Panc1 (cell line): ENCODE measurements around the gene VSTM2L. TPM values are rescaled to one million over a fixed set of nuclear protein-coding genes. Genes with fewer than 3 reads are reported as not detected.
"Not testable (repeated sequence)": the region's sequence is repeated elsewhere in the genome, so short reads cannot be mapped to it uniquely, and the experiment has no call there.

Experiments used
- ATAC-seq: fragments of 200-7000 bp; cut with Tn5 transposase; 2 replicates; pipeline ENCODE4 v1.9.1; 2020; ENCODE audit warnings: mild to moderate bottlenecking, moderate library complexity
- BruUV-seq: library from RNA; stranded (reverse); fragments of 400-500 nt; replicated peaks from 2 replicates; lab custom pipeline; 2021; lab: Mats Ljungman, UMichigan
- CTCF ChIA-PET: fragments of 300-600 bp; sonication (Branson Sonifier 250); formaldehyde crosslinking; loops from one replicate; lab custom pipeline; 2022; ENCODE audit warnings: antibody characterized with exemption; lab: Charles Lee
- POLR2A ChIA-PET: fragments of 300-600 bp; sonication (Branson Sonifier 250); formaldehyde crosslinking; loops from one replicate; lab custom pipeline; 2022; ENCODE audit warnings: antibody characterized with exemption; lab: Charles Lee
- DNase-seq: peaks from one replicate; pipeline ENCODE4 v3.0.0-alpha.2; 2010; ENCODE audit warnings: low read depth, low spot score
- H3K27ac ChIP-seq: 2 replicates; pipeline ENCODE4 v1.5.1; 2011; ENCODE audit warnings: mild to moderate bottlenecking, low read length, inconsistent platforms
- H3K27me3 ChIP-seq: fragments of 200-500 bp; sonication (Bioruptor generic); 2 replicates; pipeline ENCODE4 v1.6.0; 2014; ENCODE audit warnings: low read length, inconsistent platforms; ENCODE audit not compliant: control insufficient read depth, insufficient read depth
- H3K36me3 ChIP-seq: fragments of 200-500 bp; sonication (Bioruptor generic); 2 replicates; pipeline ENCODE4 v1.5.1; 2014; ENCODE audit warnings: inconsistent platforms, mild to moderate bottlenecking, low read length, moderate library complexity; ENCODE audit not compliant: control insufficient read depth, insufficient read depth
- H3K4me1 ChIP-seq: 2 replicates; pipeline ENCODE4 v1.5.1; 2011; ENCODE audit warnings: inconsistent platforms, mild to moderate bottlenecking, low read length, moderate library complexity; ENCODE audit not compliant: control insufficient read depth, insufficient read depth
- H3K4me3 ChIP-seq, 2 experiments: 2 replicates each; pipeline ENCODE4 v1.5.1; 2011 to 2012; ENCODE audit warnings: low read depth in 2 of 2, low read length in 2 of 2, mild to moderate bottlenecking in 2 of 2, inconsistent platforms in 1 of 2, moderate library complexity in 1 of 2
- H3K9me3 ChIP-seq: fragments of 200-500 bp; sonication (Bioruptor generic); 2 replicates; pipeline ENCODE4 v1.5.1; 2014; ENCODE audit warnings: low read depth, mild to moderate bottlenecking, inconsistent platforms, low read length, moderate library complexity; ENCODE audit not compliant: control insufficient read depth, insufficient read depth
- POLR2AphosphoS5 ChIP-seq: IDR thresholded peaks from 2 replicates; pipeline ENCODE4 v1.6.1; 2012; ENCODE audit warnings: mild to moderate bottlenecking, low read depth, low read length, moderate library complexity
- SIN3A ChIP-seq: IDR thresholded peaks from 2 replicates; pipeline ENCODE4 v1.6.1; 2012; ENCODE audit warnings: low read depth, mild to moderate bottlenecking, low read length, moderate library complexity, borderline replicate concordance; ENCODE audit not compliant: insufficient read depth
- TCF7L2 ChIP-seq: IDR thresholded peaks from 2 replicates; pipeline ENCODE4 v1.6.1; 2011; ENCODE audit warnings: mild to moderate bottlenecking, low read depth, low read length, inconsistent platforms
- in situ Hi-C: cut with HindIII; loops from 2 replicates; pipeline ENCODE4 v1.10.0; 2016; ENCODE audit warnings: low sequenced_read_pairs, low pct_unique_long_range_greater_than_20kb
- intact Hi-C: fragments of 100-400 bp; cut with micrococcal nuclease; formaldehyde crosslinking; loops from one replicate; pipeline ENCODE4 v1.10.0; 2022; ENCODE audit not compliant: unreplicated experiment
- total RNA-seq: library from RNA; stranded (reverse); gene quantifications from one replicate; pipeline ENCODE4 v1.2.1, GENCODE V29; 2021; ENCODE audit not compliant: unreplicated experiment
- TF ChIP-seq, protein P1 (sequence below), 2 experiments: IDR thresholded peaks; 2 replicates each; pipeline ENCODE4 v1.6.1; 2011 to 2012; ENCODE audit warnings: low read depth in 2 of 2, control low read depth in 1 of 2, low read length in 1 of 2, mild to moderate bottlenecking in 1 of 2, moderate library complexity in 1 of 2; ENCODE audit not compliant: insufficient read depth in 1 of 2
- TF ChIP-seq, protein P2 (sequence below): fragments of 450-650 bp; IDR thresholded peaks from 2 replicates; pipeline ENCODE4 v1.5.1; 2017; ENCODE audit warnings: mild to moderate bottlenecking

Gene VSTM2L
- total RNA-seq, 1 experiment from 2014 or later: 16.0 TPM

DNA sequence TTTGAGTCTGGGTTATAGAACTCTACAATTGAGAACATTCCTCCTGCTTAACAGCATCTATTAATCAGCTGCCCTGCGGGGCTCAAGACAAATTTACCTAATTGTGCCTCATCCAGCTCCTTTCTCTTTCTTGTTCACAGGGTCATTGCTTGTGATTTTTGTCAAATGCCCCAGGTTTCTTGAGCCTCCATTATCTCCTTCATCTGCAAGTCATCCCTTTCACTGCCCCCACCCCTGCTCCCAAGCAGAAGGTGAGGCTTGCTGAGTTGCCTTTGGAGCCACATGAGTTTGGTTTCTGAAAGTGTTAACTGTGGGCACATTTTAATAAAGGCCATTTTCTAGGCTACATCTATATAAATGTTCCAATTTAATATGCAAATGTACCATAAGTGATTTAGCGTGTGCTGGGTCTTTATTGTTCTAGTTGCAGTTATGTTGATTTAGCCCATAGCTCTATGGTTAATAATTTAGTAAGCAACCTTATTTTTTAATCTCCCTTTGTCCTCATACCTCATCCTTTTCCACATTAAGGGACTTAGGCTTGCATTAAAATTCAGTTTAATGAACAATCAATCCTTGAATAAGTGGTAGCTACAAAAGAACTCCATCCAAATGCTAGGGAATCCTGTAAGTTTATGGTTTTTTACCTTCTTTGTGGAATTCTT lies 56.1 kb downstream of the VSTM2L start:
- no peak for DNase-seq
- CTCF ChIA-PET: no interaction called here
- in situ Hi-C loops: no loop called here

DNA sequence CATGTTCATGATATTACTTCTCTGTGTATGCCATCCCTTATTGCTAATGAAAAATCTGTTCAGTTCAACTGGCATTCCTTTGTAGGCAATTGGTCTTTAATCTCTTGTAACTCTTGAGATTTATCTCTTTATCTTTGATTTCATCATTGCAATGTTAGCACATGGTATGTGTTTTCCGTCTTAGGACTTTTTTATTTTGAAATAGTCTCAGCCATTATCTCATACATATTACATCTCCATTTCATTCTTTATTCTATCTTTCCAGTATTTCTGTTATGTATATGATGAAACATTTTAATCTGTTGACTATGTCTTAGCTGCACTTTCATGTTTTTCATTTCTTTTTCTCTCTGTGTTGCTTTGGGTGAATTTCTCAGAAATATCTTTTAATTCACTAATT lies 58.1 kb downstream of the VSTM2L start:
- in situ Hi-C loops (no loop called here), intact Hi-C loops (no loop called here)
- no peak overlapping the region for H3K27ac ChIP-seq
- peaks cover 14% of the 10 kb centered on the region; the same call in 1 of the 2 replicates for H3K27me3 ChIP-seq
- H3K4me3 ChIP-seq: no peak overlapping the region
- POLR2A ChIA-PET: no interaction called here
- CTCF ChIA-PET: no interaction called here
- TF ChIP-seq TCF7L2 (no peak), POLR2AphosphoS5 (no peak)
- TF ChIP-seq, protein P1, sequence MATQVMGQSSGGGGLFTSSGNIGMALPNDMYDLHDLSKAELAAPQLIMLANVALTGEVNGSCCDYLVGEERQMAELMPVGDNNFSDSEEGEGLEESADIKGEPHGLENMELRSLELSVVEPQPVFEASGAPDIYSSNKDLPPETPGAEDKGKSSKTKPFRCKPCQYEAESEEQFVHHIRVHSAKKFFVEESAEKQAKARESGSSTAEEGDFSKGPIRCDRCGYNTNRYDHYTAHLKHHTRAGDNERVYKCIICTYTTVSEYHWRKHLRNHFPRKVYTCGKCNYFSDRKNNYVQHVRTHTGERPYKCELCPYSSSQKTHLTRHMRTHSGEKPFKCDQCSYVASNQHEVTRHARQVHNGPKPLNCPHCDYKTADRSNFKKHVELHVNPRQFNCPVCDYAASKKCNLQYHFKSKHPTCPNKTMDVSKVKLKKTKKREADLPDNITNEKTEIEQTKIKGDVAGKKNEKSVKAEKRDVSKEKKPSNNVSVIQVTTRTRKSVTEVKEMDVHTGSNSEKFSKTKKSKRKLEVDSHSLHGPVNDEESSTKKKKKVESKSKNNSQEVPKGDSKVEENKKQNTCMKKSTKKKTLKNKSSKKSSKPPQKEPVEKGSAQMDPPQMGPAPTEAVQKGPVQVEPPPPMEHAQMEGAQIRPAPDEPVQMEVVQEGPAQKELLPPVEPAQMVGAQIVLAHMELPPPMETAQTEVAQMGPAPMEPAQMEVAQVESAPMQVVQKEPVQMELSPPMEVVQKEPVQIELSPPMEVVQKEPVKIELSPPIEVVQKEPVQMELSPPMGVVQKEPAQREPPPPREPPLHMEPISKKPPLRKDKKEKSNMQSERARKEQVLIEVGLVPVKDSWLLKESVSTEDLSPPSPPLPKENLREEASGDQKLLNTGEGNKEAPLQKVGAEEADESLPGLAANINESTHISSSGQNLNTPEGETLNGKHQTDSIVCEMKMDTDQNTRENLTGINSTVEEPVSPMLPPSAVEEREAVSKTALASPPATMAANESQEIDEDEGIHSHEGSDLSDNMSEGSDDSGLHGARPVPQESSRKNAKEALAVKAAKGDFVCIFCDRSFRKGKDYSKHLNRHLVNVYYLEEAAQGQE (IDR thresholded peaks at IDR 0.05; ENCODE audit: insufficient read depth in 1 of 2, low read depth in 2 of 2, low read length in 1 of 2): no peak
- BruUV-seq: no TSS peak
- ATAC-seq (no peak), DNase-seq (no peak)
- no peaks in the 10 kb centered on the region for H3K36me3 ChIP-seq
- H3K4me1 ChIP-seq: no peaks in the 10 kb centered on the region
- no peaks in the 10 kb centered on the region for H3K9me3 ChIP-seq

More for the DNA sequence above, 56.1 kb downstream of the VSTM2L start:
- intact Hi-C loops: no loop called here
- Histone ChIP-seq H3K4me1 (no peaks in the 10 kb centered on the region), H3K9me3 (no peaks in the 10 kb centered on the region), H3K27ac (no peak overlapping the region), H3K27me3 (peaks cover 14% of the 10 kb centered on the region; the same call in 1 of the 2 replicates), H3K4me3 (no peak overlapping the region), H3K36me3 (no peaks in the 10 kb centered on the region)
- no TSS peak for BruUV-seq
- POLR2A ChIA-PET: no interaction called here
- TF ChIP-seq POLR2AphosphoS5: no peak
- TF ChIP-seq, protein P2, sequence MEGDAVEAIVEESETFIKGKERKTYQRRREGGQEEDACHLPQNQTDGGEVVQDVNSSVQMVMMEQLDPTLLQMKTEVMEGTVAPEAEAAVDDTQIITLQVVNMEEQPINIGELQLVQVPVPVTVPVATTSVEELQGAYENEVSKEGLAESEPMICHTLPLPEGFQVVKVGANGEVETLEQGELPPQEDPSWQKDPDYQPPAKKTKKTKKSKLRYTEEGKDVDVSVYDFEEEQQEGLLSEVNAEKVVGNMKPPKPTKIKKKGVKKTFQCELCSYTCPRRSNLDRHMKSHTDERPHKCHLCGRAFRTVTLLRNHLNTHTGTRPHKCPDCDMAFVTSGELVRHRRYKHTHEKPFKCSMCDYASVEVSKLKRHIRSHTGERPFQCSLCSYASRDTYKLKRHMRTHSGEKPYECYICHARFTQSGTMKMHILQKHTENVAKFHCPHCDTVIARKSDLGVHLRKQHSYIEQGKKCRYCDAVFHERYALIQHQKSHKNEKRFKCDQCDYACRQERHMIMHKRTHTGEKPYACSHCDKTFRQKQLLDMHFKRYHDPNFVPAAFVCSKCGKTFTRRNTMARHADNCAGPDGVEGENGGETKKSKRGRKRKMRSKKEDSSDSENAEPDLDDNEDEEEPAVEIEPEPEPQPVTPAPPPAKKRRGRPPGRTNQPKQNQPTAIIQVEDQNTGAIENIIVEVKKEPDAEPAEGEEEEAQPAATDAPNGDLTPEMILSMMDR: no peak
- TF ChIP-seq SIN3A: no peak
- TF ChIP-seq TCF7L2: no peak
- TF ChIP-seq, protein P1 (IDR thresholded peaks at IDR 0.05; ENCODE audit: insufficient read depth in 1 of 2, low read depth in 2 of 2, low read length in 1 of 2): no peak
- no peak for ATAC-seq

DNA sequence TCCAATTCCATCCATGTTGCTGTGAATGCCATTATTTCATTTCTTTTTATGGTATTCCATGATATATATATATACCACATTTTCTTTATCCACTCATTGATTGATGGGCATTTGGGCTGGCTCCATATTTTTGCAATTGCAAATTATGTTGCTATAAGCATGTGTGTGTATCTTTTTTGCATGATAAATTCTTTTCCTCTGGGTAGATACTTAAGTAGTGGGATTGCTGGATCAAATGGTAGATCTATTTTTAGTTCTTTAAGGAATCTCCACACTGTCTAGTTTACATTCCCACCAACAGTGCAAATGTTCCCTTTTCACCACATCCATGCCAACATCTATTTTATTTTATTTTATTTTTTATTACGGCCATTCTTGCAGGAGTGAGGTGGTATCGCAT lies 60.6 kb downstream of the VSTM2L start:
- H3K4me1 ChIP-seq, in situ Hi-C loops, intact Hi-C loops, H3K36me3 ChIP-seq, POLR2A ChIA-PET, CTCF ChIA-PET, BruUV-seq, DNase-seq, H3K27ac ChIP-seq, H3K9me3 ChIP-seq, ATAC-seq, H3K4me3 ChIP-seq, H3K27me3 ChIP-seq: not testable (repeated sequence)
